ENCODE data around the gene DDX52.
A peak's percentile ranks its signal among the peaks of the same experiment; 100 is the strongest.
"Not testable (repeated sequence)": the region's sequence is repeated elsewhere in the genome, so short reads cannot be mapped to it uniquely, and the experiment has no call there.

Gene DDX52

GRCh38 chr17:37661400-37662014 lies 18.3 kb upstream of the DDX52 start:
- no peak for DNase-seq (ENCODE audit: low read depth, low spot score)
- no peak overlapping the region for H3K4me3 ChIP-seq (ENCODE audit: low read length)

- H3K4me3 ChIP-seq (ENCODE audit: low read length), result no peak overlapping the region
- DNase-seq (ENCODE audit: low read depth, low spot score), result no peak
These were observed 16.7 kb upstream of the DDX52 start for GRCh38 chr17:37659925-37660324.

- H3K4me3 ChIP-seq (ENCODE audit: low read length), result no peak overlapping the region
- DNase-seq (ENCODE audit: low read depth, low spot score), result no peak
These were observed 14.0 kb upstream of the DDX52 start for GRCh38 chr17:37657202-37657601.

GRCh38 chr17:37651849-37652248 lies 8.6 kb upstream of the DDX52 start:
- no peak for DNase-seq (ENCODE audit: low read depth, low spot score)
- no peak overlapping the region for H3K4me3 ChIP-seq (ENCODE audit: low read length)

GRCh38 chr17:37650419-37651003 lies 7.3 kb upstream of the DDX52 start:
- no peak for DNase-seq (ENCODE audit: low read depth, low spot score)
- H3K4me3 ChIP-seq (ENCODE audit: low read length), result no peak overlapping the region

- no peak overlapping the region for H3K4me3 ChIP-seq (ENCODE audit: low read length)
- no peak for DNase-seq (ENCODE audit: low read depth, low spot score)
These were observed 5.3 kb upstream of the DDX52 start for GRCh38 chr17:37648555-37648954.

GRCh38 chr17:37647856-37648255 lies 4.6 kb upstream of the DDX52 start:
- H3K4me3 ChIP-seq (ENCODE audit: low read length), result no peak overlapping the region
- DNase-seq (ENCODE audit: low read depth, low spot score), result no peak

- no peak for DNase-seq (ENCODE audit: low read depth, low spot score)
- peak overlapping the region; percentile 96 for H3K4me3 ChIP-seq (ENCODE audit: low read length)
These were observed 623 bp upstream of the DDX52 start for GRCh38 chr17:37643869-37644268.

GRCh38 chr17:37642681-37643080 lies 565 bp downstream of the DDX52 start:
- peak overlapping the region; percentile 96 for H3K4me3 ChIP-seq (ENCODE audit: low read length)
- peak; percentile 12 for DNase-seq (ENCODE audit: low read depth, low spot score)

- DNase-seq (ENCODE audit: low read depth, low spot score), result no peak
- no peak overlapping the region for H3K4me3 ChIP-seq (ENCODE audit: low read length)
These were observed 3.2 kb downstream of the DDX52 start for GRCh38 chr17:37640015-37640414.

- no peak overlapping the region for H3K4me3 ChIP-seq (ENCODE audit: low read length)
- no peak for DNase-seq (ENCODE audit: low read depth, low spot score)
These were observed 5.3 kb downstream of the DDX52 start for GRCh38 chr17:37637956-37638355.

- not testable (repeated sequence) for H3K4me3 ChIP-seq (ENCODE audit: low read length); DNase-seq (ENCODE audit: low read depth, low spot score)
These were observed 26.8 kb downstream of the DDX52 start for GRCh38 chr17:37616430-37616829.

- no peak for DNase-seq (ENCODE audit: low read depth, low spot score)
- H3K4me3 ChIP-seq (ENCODE audit: low read length), result no peak overlapping the region
These were observed 28.4 kb downstream of the DDX52 start for GRCh38 chr17:37614823-37615222.

- no peak for DNase-seq (ENCODE audit: low read depth, low spot score)
- no peak overlapping the region for H3K4me3 ChIP-seq (ENCODE audit: low read length)
These were observed 28.9 kb downstream of the DDX52 start for GRCh38 chr17:37614391-37614790.

- no peak for DNase-seq (ENCODE audit: low read depth, low spot score)
These were observed 32.3 kb downstream of the DDX52 start for GRCh38 chr17:37610971-37611370.

GRCh38 chr17:37610041-37610420 lies 33.2 kb downstream of the DDX52 start:
- peak overlapping the region; percentile 61 for H3K4me3 ChIP-seq (ENCODE audit: low read length)

More at GRCh38 chr17:37610971-37611370, 32.3 kb downstream of the DDX52 start:
- no peak overlapping the region for H3K4me3 ChIP-seq (ENCODE audit: low read length)

GRCh38 chr17:37609170-37610040 lies 33.8 kb downstream of the DDX52 start, which contains the start of gene SYNRG:
TSS of gene SYNRG (minus strand) at chr17:37609418. CDS start at chr17:37609355, 63 bp downstream.
- DNase-seq (ENCODE audit: low read depth, low spot score), result peak; percentile 92

More at GRCh38 chr17:37610041-37610420, 33.2 kb downstream of the DDX52 start:
- not testable (repeated sequence) for DNase-seq (ENCODE audit: low read depth, low spot score)

GRCh38 chr17:37608351-37609169 lies 34.7 kb downstream of the DDX52 start:
- peak; percentile 51 for DNase-seq (ENCODE audit: low read depth, low spot score)
- peak overlapping the region; percentile 86 for H3K4me3 ChIP-seq (ENCODE audit: low read length)

More at GRCh38 chr17:37609170-37610040, 33.8 kb downstream of the DDX52 start, which contains the start of gene SYNRG:
- peak within 1 kb of the TSS; percentile 86 for H3K4me3 ChIP-seq (ENCODE audit: low read length)

All from Jurkat, Clone E6-1 (cell line).